Measurements from ENCODE around the gene DOK5. TPM values are rescaled to one million over a fixed set of nuclear protein-coding genes. Genes with fewer than 3 reads are reported as not detected.

Gene DOK5
- total and polyA plus RNA-seq, 9 of the 15 experiments (the other 6 are each of a cell fraction or from before 2014, with no cell fraction given): not detected

GRCh38 chr20:54625497-54625896 lies 150.1 kb downstream of the DOK5 start:
- DNase-seq (ENCODE audit: extremely low read depth in 1 of 4, low spot score in 3 of 4) (no peak), ATAC-seq (no peak), FAIRE-seq (no peak)
- H3K27me3 ChIP-seq (ENCODE audit: control insufficient read depth in 2 of 2, insufficient read depth in 2 of 2, low read length in 2 of 2): no peaks in the 10 kb centered on the region
- CTCF ChIA-PET (ENCODE audit: low intra/inter-chr PET ratio): no interaction called here
- H3K9me1 ChIP-seq (ENCODE audit: control insufficient read depth, insufficient read depth, low read length): no peaks in the 10 kb centered on the region
- 0% methylated on average over 1 of the region's 1 CpG for WGBS (ENCODE audit: insufficient coverage, low coverage, missing lambda C conversion rate)
- no peaks in the 10 kb centered on the region for H3K79me2 ChIP-seq (ENCODE audit: control insufficient read depth, insufficient read depth, low read length)
- H4K20me1 ChIP-seq (replicated peaks; ENCODE audit: control insufficient read depth, insufficient read depth, low read length): no peaks in the 10 kb centered on the region
- in situ Hi-C loops (cut with MboI): loop anchor here (25.0 kb wide), 1 partner anchor 663 kb away; no protein-coding TSS in a partner anchor
- no peak overlapping the region for H3K4me3 ChIP-seq
- BruUV-seq (replicated peaks): no TSS peak
- H3K9me3 ChIP-seq (replicated peaks; ENCODE audit: control insufficient read depth, insufficient read depth, low read depth, low read length): no peaks in the 10 kb centered on the region
- H3K4me1 ChIP-seq (replicated peaks in 1 of 2; ENCODE audit: control insufficient read depth in 2 of 2, insufficient read depth in 2 of 2, low read length in 2 of 2): no peaks in the 10 kb centered on the region
- POLR2A ChIA-PET: no interaction called here
- no peak overlapping the region for H3K4me2 ChIP-seq (ENCODE audit: insufficient read depth, low read length)
- no peak overlapping the region for H2AFZ ChIP-seq (ENCODE audit: low read depth, low read length)
- H3K36me3 ChIP-seq (ENCODE audit: control insufficient read depth, insufficient read depth, low read length): no peaks in the 10 kb centered on the region
- H3K27ac ChIP-seq (ENCODE audit: extremely low read depth, low read depth, low read length): no peak overlapping the region
- intact Hi-C loops (cut with micrococcal nuclease): no loop called here
- H3K9ac ChIP-seq (ENCODE audit: insufficient read depth in 1 of 2, low read depth in 2 of 2, low read length in 2 of 2): no peak overlapping the region
- TF ChIP-seq FOXK2 (conservative IDR thresholded peaks at IDR 0.05 in 1 of 2, IDR thresholded peaks at IDR 0.05 in 1 of 2; ENCODE audit: low read depth in 2 of 2) (no peak), HEY1 (CRISPR knock-in tag; IDR thresholded peaks at IDR 0.05; ENCODE audit: borderline replicate concordance) (no peak), NFATC3 (IDR thresholded peaks at IDR 0.05) (no peak), CHD2 (IDR thresholded peaks at IDR 0.05; ENCODE audit: low read depth, low read length) (no peak), ADNP (tag; IDR thresholded peaks at IDR 0.05) (no peak), TCF7L2 (IDR thresholded peaks at IDR 0.05; ENCODE audit: low read depth, low read length) (no peak), ZNF764 (CRISPR knock-in tag; IDR thresholded peaks at IDR 0.05; ENCODE audit: low read depth) (no peak), POLR3G (IDR thresholded peaks at IDR 0.05; ENCODE audit: extremely low read depth, insufficient read length, insufficient replicate concordance) (no peak), HMG20A (CRISPR knock-in tag; conservative IDR thresholded peaks at IDR 0.05) (no peak), GATAD2B (IDR thresholded peaks at IDR 0.05; ENCODE audit: borderline replicate concordance) (no peak), SRSF9 (IDR thresholded peaks at IDR 0.05; ENCODE audit: borderline replicate concordance, low read depth, low read length) (no peak), MAZ (CRISPR knock-in tag; conservative IDR thresholded peaks at IDR 0.05 in 1 of 2, IDR thresholded peaks at IDR 0.05 in 1 of 2) (no peak), ATF7 (IDR thresholded peaks at IDR 0.05) (no peak), HDAC1 (IDR thresholded peaks at IDR 0.05) (no peak), ZMIZ1 (IDR thresholded peaks at IDR 0.05; ENCODE audit: low read depth in 2 of 2, low read length in 2 of 2) (no peak), ASH1L (IDR thresholded peaks at IDR 0.05; ENCODE audit: borderline replicate concordance, low read depth, partially characterized antibody) (no peak)
- TF ChIP-seq, protein P1, sequence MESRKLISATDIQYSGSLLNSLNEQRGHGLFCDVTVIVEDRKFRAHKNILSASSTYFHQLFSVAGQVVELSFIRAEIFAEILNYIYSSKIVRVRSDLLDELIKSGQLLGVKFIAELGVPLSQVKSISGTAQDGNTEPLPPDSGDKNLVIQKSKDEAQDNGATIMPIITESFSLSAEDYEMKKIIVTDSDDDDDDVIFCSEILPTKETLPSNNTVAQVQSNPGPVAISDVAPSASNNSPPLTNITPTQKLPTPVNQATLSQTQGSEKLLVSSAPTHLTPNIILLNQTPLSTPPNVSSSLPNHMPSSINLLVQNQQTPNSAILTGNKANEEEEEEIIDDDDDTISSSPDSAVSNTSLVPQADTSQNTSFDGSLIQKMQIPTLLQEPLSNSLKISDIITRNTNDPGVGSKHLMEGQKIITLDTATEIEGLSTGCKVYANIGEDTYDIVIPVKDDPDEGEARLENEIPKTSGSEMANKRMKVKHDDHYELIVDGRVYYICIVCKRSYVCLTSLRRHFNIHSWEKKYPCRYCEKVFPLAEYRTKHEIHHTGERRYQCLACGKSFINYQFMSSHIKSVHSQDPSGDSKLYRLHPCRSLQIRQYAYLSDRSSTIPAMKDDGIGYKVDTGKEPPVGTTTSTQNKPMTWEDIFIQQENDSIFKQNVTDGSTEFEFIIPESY (CRISPR knock-in tag; IDR thresholded peaks at IDR 0.05): no peak
- TF ChIP-seq, protein P2, sequence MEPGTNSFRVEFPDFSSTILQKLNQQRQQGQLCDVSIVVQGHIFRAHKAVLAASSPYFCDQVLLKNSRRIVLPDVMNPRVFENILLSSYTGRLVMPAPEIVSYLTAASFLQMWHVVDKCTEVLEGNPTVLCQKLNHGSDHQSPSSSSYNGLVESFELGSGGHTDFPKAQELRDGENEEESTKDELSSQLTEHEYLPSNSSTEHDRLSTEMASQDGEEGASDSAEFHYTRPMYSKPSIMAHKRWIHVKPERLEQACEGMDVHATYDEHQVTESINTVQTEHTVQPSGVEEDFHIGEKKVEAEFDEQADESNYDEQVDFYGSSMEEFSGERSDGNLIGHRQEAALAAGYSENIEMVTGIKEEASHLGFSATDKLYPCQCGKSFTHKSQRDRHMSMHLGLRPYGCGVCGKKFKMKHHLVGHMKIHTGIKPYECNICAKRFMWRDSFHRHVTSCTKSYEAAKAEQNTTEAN (CRISPR knock-in tag; IDR thresholded peaks at IDR 0.05): no peak

Data from K562 (cell line).